ENCODE data around the gene AGK.

DNA sequence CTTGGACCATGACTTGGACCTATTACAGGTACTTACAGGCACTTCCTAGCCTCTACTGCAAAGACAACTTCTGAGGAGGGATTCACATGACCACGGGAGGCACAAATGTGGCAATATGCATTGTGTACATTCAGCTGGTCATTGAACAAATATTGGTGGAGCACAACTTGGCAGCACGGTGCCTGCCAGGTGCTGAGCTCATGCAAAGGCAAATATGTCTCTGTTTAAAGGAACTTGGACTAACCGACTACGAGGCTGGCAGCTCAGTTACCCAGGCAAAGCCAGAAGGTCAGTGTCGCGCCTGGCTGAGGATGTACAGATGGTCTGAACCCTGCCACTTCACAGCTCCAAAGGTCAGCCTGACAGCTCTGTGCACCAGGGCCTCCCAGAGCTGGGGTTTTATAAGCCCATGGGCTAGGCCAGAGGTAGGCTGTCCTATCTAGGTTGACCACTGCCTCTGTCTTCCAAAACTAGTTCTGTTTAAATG lies 144.6 kb downstream of the AGK start:
- TF ChIP-seq CTCF (IDR thresholded peaks at IDR 0.05; ENCODE audit: insufficient read depth, low read depth, low read length), result no peak
- TF ChIP-seq EZH2 (IDR thresholded peaks at IDR 0.05; ENCODE audit: insufficient read depth, low read length), result no peak
